SHP77 (cell line): ENCODE data around the gene PTHLH.

Source experiments
- DNase-seq, 2 experiments: peaks; one replicate each; lab custom pipeline; 2025; lab: John Stamatoyannopoulos, UW

Gene PTHLH

GRCh38 chr12:27972721-27973120 is at the start of gene PTHLH:
PTHLH (minus strand) TSS chr12:27972733; CDS start chr12:27969494, 3,239 bp downstream.
- DNase-seq: no peak

- DNase-seq: peak; percentile 42 to 49
Measured at GRCh38 chr12:28021704-28022103, 49.2 kb upstream of the PTHLH start.

- no peak for DNase-seq
Measured at GRCh38 chr12:28017873-28018255, 45.3 kb upstream of the PTHLH start.

GRCh38 chr12:28017126-28017872 is 44.8 kb upstream of the PTHLH start:
- no peak for DNase-seq

- no peak for DNase-seq
Measured at GRCh38 chr12:28015165-28015564, 42.6 kb upstream of the PTHLH start.

GRCh38 chr12:28014196-28014595 is 41.7 kb upstream of the PTHLH start:
- peak in 1 of 2 experiments; percentile 8 for DNase-seq

GRCh38 chr12:28012333-28012918 is 39.9 kb upstream of the PTHLH start:
- DNase-seq: no peak

GRCh38 chr12:28010036-28010435 is 37.5 kb upstream of the PTHLH start:
- DNase-seq: no peak

GRCh38 chr12:27999970-28000369 is 27.4 kb upstream of the PTHLH start:
- no peak for DNase-seq

- DNase-seq: no peak
Measured at GRCh38 chr12:27999521-27999920, 27.0 kb upstream of the PTHLH start.

- peak; percentile 48 to 78 for DNase-seq
Measured at GRCh38 chr12:27998658-27999057, 26.1 kb upstream of the PTHLH start.

GRCh38 chr12:27998170-27998569 is 25.6 kb upstream of the PTHLH start:
- no peak for DNase-seq

GRCh38 chr12:27996761-27997160 is 24.2 kb upstream of the PTHLH start:
- DNase-seq: no peak

GRCh38 chr12:27995406-27995805 is 22.9 kb upstream of the PTHLH start:
- DNase-seq: no peak

- DNase-seq: no peak
Measured at GRCh38 chr12:27988594-27989233, 16.2 kb upstream of the PTHLH start.

GRCh38 chr12:27987331-27987730 is 14.8 kb upstream of the PTHLH start:
- DNase-seq: no peak

- no peak for DNase-seq
Measured at GRCh38 chr12:27984275-27984674, 11.7 kb upstream of the PTHLH start.

- no peak for DNase-seq
Measured at GRCh38 chr12:27982951-27983350, 10.4 kb upstream of the PTHLH start.

- DNase-seq: no peak
Measured at GRCh38 chr12:27982385-27982784, 9.9 kb upstream of the PTHLH start.

- DNase-seq: no peak
Measured at GRCh38 chr12:27981874-27982273, 9.3 kb upstream of the PTHLH start.

- DNase-seq: no peak
Measured at GRCh38 chr12:27979145-27979544, 6.6 kb upstream of the PTHLH start.

- DNase-seq: no peak
Measured at GRCh38 chr12:27975222-27976136, 2.9 kb upstream of the PTHLH start.
